ENCODE data around the gene PIH1D1. TPM values are rescaled to one million over a fixed set of nuclear protein-coding genes. Genes with fewer than 3 reads are reported as not detected.

Gene PIH1D1
- total RNA-seq, 2 experiments from 2014 or later, result 145 to 151 TPM

- Histone ChIP-seq H3K27ac (ENCODE audit: low read depth in 1 of 2, low read length in 2 of 2) (peak overlapping the region; percentile 86 to 96), H3K9me3 (ENCODE audit: control insufficient read depth in 1 of 2, insufficient read depth in 1 of 2, low read length in 2 of 2) (no peaks in the 10 kb centered on the region), H3K4me1 (ENCODE audit: insufficient read depth, low read length) (peaks cover 96% of the 10 kb centered on the region), H3K36me3 (ENCODE audit: insufficient read depth, low read length) (peaks cover 32% of the 10 kb centered on the region), H3K4me3 (ENCODE audit: low read length) (peak overlapping the region; percentile 9), H3K27me3 (ENCODE audit: control insufficient read depth in 1 of 2, insufficient read depth in 2 of 2, low read length in 2 of 2) (no peaks in the 10 kb centered on the region)
- Mint-ChIP-seq H3K27ac (peak overlapping the region; percentile 98), H3K27me3 (no peaks in the 10 kb centered on the region), H3K9me3 (no peaks in the 10 kb centered on the region), H3K4me3 (peak overlapping the region; percentile 84), H3K4me1 (ENCODE audit: low read depth) (peaks cover 42% of the 10 kb centered on the region), H3K36me3 (ENCODE audit: low read depth) (peaks cover 14% of the 10 kb centered on the region)
- DNase-seq, result peak; percentile 74 to 99 (median 84)
- peak; percentile 75 for ATAC-seq (ENCODE audit: poor library complexity)
- ChIA-PET CTCF (interaction anchor here (1.0 to 2.4 kb wide), 3 partner anchors 25 to 475 kb away, joined by 3 to 19 read pairs (median 6); partner anchors contain the start of genes GYS1 and RUVBL2), POLR2A (interaction anchor here (0.6 to 6.4 kb wide), 14 partner anchors 10 to 211 kb away, joined by 3 to 120 read pairs (median 4); partner anchors contain the start of genes ALDH16A1, KASH5, PIH1D1 and PRMT1)
- no peak for TF ChIP-seq CTCF (IDR thresholded peaks at IDR 0.05)
- intact Hi-C loops (cut with DNase I, micrococcal nuclease), result loop anchor here (1.0 to 2.0 kb wide), 3 partner anchors 15 to 171 kb away; partner anchors contain the start of genes ALDH16A1 (in 1 of the 2) and RRAS (in 1 of the 2)
Measured at GRCh38 chr19:49468746-49469447, 17.3 kb upstream of the PIH1D1 start.

- Mint-ChIP-seq H3K36me3 (ENCODE audit: low read depth) (peaks cover 14% of the 10 kb centered on the region), H3K4me3 (no peak overlapping the region), H3K4me1 (ENCODE audit: low read depth) (peaks cover 35% of the 10 kb centered on the region), H3K27ac (peak overlapping the region; percentile 98), H3K9me3 (no peaks in the 10 kb centered on the region), H3K27me3 (no peaks in the 10 kb centered on the region)
- H3K4me1 ChIP-seq (ENCODE audit: insufficient read depth, low read length), result peaks cover 92% of the 10 kb centered on the region
- DNase-seq, result peak in 1 of 14 experiments; percentile 59
- ChIA-PET POLR2A (interaction anchor here (0.6 to 6.4 kb wide), 6 partner anchors 14 to 144 kb away, joined by 3 to 120 read pairs (median 4); partner anchors contain the start of genes ALDH16A1, PIH1D1, RPL13A and RPS11), CTCF (interaction anchor here (1.1 kb wide), 1 partner anchor 102 kb away, joined by 6 read pairs; no protein-coding TSS in a partner anchor)
- H3K9me3 ChIP-seq (ENCODE audit: control insufficient read depth in 1 of 2, insufficient read depth in 1 of 2, low read length in 2 of 2), result no peaks in the 10 kb centered on the region
- no peak for TF ChIP-seq CTCF (IDR thresholded peaks at IDR 0.05)
- peak overlapping the region; percentile 9 for H3K4me3 ChIP-seq (ENCODE audit: low read length)
- intact Hi-C loops (cut with DNase I, micrococcal nuclease), result loop anchor here (1.0 to 2.0 kb wide), 2 partner anchors 14 to 15 kb away; partner anchors contain the start of gene ALDH16A1 (in 1 of the 2)
- ATAC-seq (ENCODE audit: poor library complexity), result no peak
- H3K27ac ChIP-seq (ENCODE audit: low read depth in 1 of 2, low read length in 2 of 2), result peak overlapping the region; percentile 86 to 96
- H3K27me3 ChIP-seq (ENCODE audit: control insufficient read depth in 1 of 2, insufficient read depth in 2 of 2, low read length in 2 of 2), result no peaks in the 10 kb centered on the region
- peaks cover 35% of the 10 kb centered on the region for H3K36me3 ChIP-seq (ENCODE audit: insufficient read depth, low read length)
Measured at GRCh38 chr19:49468199-49468598, 16.6 kb upstream of the PIH1D1 start.

- no peak for TF ChIP-seq CTCF (IDR thresholded peaks at IDR 0.05)
- Histone ChIP-seq H3K36me3 (ENCODE audit: insufficient read depth, low read length) (peaks cover 44% of the 10 kb centered on the region), H3K27me3 (ENCODE audit: control insufficient read depth in 1 of 2, insufficient read depth in 2 of 2, low read length in 2 of 2) (no peaks in the 10 kb centered on the region), H3K9me3 (ENCODE audit: control insufficient read depth in 1 of 2, insufficient read depth in 1 of 2, low read length in 2 of 2) (no peaks in the 10 kb centered on the region), H3K4me1 (ENCODE audit: insufficient read depth, low read length) (peaks cover 67% of the 10 kb centered on the region), H3K4me3 (ENCODE audit: low read length) (no peak overlapping the region), H3K27ac (ENCODE audit: low read depth in 1 of 2, low read length in 2 of 2) (peak overlapping the region; percentile 36 to 61)
- Mint-ChIP-seq H3K4me3 (no peak overlapping the region), H3K27me3 (no peaks in the 10 kb centered on the region), H3K27ac (peak overlapping the region; percentile 74), H3K36me3 (ENCODE audit: low read depth) (peaks cover 18% of the 10 kb centered on the region), H3K4me1 (ENCODE audit: low read depth) (peaks cover 15% of the 10 kb centered on the region), H3K9me3 (no peaks in the 10 kb centered on the region)
- ChIA-PET POLR2A (interaction anchor here (1.0 to 1.5 kb wide), 2 partner anchors 12 to 14 kb away, joined by 3 to 7 read pairs; partner anchors contain the start of genes ALDH16A1 and PIH1D1), CTCF (no interaction called here)
- DNase-seq, result no peak
- intact Hi-C loops (cut with DNase I, micrococcal nuclease), result no loop called here
- no peak for ATAC-seq (ENCODE audit: poor library complexity)
Measured at GRCh38 chr19:49465371-49465770, 13.8 kb upstream of the PIH1D1 start.

All from CD4-positive, alpha-beta T cell (primary cell).